Hematopoietic multipotent progenitor cell treated with erythropoietin and hydrocortisone succinate and interleukin-3 and kit ligand, for 4 days (in vitro differentiated cells): ENCODE data around the gene ACSM5.
"Not testable (repeated sequence)": the region's sequence is repeated elsewhere in the genome, so short reads cannot be mapped to it uniquely, and the experiment has no call there.

ENCODE experiments used
- DNase-seq: peaks from one replicate; pipeline ENCODE4 v3.0.0-alpha.2; 2015

Gene ACSM5

GRCh38 chr16:20399185-20399584 is 10.1 kb upstream of the ACSM5 start:
- DNase-seq = no peak

DNA sequence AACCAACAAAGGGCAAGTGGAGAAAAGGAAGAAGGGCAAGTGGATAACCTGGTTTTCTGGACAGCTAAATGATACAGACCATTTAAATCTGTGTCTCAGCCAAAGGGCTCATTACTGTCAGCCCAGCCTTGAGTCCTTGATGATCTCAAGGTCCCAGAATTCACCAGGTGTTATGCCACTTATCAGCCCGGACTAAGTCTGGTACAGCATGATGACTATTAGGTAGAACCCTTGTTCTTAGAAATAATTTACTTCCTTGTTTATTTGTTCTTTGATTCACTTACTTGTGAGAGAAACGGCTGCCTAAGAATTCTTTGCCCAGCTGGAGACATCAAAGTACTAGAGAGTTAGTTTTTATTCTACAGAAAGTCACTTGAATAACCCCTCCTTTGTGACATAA is 8.3 kb upstream of the ACSM5 start:
- DNase-seq = no peak

DNA sequence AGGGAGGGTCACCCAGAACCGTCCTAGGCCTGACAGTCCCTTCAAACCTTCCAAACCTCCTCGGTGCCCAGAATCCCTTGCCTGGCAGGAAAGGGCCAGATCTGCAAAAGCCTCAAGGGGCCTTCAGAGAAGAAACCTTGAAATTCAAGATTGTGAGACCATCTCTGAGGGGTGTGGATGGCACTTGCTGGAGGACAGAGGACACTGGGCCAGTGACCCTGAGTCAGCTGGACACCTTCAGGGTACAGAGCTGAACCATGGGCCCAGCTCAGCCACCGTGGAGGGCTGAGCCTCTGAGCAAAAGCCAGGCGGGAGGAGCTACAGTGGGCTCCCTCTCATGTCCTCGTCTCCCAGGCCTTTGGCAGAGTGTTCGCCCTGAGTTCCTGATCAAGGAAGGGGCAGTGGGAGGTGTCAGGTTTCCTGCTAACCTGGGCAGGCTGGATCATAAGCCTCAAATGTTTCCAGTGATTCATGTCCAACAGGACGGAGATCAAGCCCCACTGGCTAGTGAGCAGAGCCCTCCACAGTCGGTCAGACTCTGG is 7.8 kb upstream of the ACSM5 start:
- DNase-seq = no peak

GRCh38 chr16:20402651-20403050 is 6.7 kb upstream of the ACSM5 start:
- DNase-seq = no peak

GRCh38 chr16:20404637-20405036 is 4.7 kb upstream of the ACSM5 start, which contains the start of gene PDILT:
PDILT (minus strand) TSS chr16:20404737; CDS start chr16:20399300, 5,437 bp downstream.
- no peak for DNase-seq

- no peak for DNase-seq
These were observed 888 bp downstream of the ACSM5 start for GRCh38 chr16:20410121-20410723.

- no peak for DNase-seq
These were observed 1.7 kb downstream of the ACSM5 start for GRCh38 chr16:20411055-20411454.

DNA sequence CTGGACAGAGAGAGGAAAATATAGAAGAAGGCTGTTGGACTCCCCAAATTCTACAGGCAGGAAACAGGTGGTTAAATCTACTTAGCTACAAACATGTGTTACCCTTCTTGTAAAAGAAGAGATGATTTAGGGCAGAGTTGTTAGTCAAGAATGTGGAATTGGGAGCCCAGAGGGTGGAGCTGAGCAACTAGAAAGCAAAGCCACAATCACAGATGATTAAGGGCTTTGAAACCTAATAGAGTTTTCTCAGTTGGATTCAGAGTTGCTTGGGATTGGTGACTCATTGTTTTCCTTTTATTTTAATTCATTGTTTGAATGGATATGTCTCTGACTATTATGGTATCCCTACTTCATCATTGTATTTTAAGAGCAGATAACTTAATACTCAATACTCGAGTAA is 6.2 kb downstream of the ACSM5 start:
- DNase-seq = no peak

GRCh38 chr16:20419093-20419492 is 9.8 kb downstream of the ACSM5 start:
- DNase-seq = not testable (repeated sequence)

GRCh38 chr16:20421748-20422147 is 12.4 kb downstream of the ACSM5 start:
- not testable (repeated sequence) for DNase-seq

DNA sequence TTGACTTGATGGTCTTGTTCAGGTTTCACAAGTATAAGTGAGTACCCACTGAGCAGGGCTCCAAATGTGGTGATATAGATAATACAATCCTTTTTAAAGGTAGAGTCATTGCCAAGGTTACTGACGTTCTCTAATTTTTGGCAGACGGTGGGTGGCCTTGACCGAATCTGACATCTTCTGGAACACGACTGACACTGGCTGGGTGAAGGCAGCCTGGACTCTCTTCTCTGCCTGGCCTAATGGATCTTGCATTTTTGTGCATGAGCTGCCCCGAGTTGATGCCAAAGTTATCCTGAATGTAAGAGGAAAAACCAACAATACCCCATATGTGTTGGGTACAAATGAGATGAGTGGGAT is 14.4 kb downstream of the ACSM5 start:
- not testable (repeated sequence) for DNase-seq

- DNase-seq = no peak
These were observed 15.0 kb downstream of the ACSM5 start for GRCh38 chr16:20424129-20424866.

DNA sequence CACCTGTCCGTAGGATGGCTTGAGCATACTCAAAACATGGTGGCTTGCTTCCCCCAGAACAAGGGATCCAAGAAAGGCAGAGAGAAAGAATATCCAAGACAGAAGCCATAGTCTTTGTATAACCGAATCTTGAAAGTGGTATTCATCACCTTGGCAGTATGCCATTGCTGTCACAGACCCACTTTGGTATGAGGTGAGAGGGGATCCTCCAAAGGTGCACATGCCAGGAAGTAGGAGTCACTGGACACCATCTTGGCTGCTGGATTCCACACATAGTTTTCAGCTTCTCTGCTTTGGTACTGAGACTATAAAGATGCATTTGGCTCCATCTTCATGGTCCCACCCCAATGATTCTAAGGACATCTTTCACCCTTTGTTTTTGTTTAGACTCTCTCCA is 18.1 kb downstream of the ACSM5 start:
- not testable (repeated sequence) for DNase-seq

GRCh38 chr16:20429499-20429898 is 20.2 kb downstream of the ACSM5 start:
- DNase-seq = not testable (repeated sequence)

DNA sequence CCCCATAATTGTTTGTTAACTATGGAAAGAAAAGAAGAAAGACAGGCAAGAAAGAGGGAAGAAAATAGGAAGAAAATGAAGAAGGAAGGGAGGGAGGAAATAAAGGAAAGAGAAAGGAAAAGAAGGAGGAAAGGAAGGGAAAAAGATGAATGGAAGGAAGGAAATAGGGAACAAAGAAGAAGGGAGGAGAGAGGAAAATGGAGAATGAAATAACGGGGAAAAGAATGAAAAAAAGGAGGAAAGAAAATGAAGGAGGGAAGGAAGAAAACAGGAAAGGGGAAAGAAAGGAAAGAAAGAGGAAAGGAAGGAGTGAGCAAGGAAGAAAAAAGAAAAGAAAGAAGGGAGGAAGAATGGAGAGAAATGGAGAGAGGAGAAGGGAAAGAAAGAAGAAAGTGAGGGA is 21.1 kb downstream of the ACSM5 start:
- not testable (repeated sequence) for DNase-seq

- no peak for DNase-seq
These were observed 21.6 kb downstream of the ACSM5 start for GRCh38 chr16:20430948-20431347.

DNA sequence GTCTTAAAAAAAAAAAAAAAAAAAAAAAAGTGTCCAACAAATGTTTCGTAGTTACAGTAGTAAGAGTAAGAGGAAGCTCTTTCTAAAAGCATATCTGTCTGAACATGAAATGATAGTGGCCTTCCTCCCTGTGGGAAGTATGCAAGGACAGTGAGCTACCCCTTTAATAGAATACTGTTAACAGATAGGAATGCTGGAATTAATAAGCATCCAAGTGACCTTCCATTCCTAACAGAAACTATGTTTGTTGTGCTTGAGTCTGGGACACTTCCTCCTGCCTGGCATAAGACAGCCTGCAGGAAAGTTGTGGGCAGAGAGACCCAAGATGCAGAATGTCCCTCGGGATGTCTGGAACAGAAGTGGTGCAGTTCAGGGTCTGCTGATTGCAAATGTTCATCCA is 29.6 kb downstream of the ACSM5 start:
- not testable (repeated sequence) for DNase-seq

DNA sequence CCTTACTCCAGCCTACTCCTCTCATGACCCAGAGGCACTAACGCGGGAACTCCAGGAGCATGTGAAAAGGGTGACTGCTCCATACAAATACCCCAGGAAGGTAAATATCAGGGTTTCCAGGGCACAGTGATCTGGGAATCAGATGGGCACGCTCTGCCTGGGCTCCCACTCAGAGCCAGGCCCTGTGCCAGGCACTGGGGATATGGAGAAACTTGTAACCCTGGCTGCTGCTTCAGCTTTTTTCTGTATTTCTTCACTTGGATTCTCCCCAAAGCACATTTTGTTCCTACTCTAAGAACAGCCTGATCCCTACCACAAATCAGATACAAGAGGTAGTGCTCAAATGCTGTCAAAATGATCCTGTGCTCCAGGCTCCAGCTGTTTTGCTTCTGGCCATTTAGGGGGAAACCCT is 30.5 kb downstream of the ACSM5 start:
- DNase-seq = not testable (repeated sequence)

DNA sequence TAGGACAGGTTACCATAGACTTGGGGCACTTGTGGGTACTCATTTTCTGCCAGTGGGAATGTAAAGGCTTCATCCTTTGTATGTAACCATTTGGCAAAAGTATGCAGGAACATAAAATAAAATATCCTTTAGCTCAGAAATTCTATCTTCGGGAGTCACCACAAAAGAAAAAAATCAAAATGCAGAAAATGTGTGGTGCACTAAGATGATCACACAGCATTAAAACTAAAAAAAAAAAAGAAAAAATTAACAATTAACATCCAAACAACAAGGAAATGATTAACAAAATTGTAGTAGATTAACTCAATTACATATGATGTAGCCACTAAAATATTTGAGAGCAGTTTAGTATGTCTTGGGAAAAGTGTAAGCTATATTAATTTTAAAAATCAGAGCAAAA is 31.4 kb downstream of the ACSM5 start:
- not testable (repeated sequence) for DNase-seq

- no peak for DNase-seq
These were observed 31.9 kb downstream of the ACSM5 start for GRCh38 chr16:20441191-20441590.

- not testable (repeated sequence) for DNase-seq
These were observed 32.5 kb downstream of the ACSM5 start for GRCh38 chr16:20441859-20442258.

DNA sequence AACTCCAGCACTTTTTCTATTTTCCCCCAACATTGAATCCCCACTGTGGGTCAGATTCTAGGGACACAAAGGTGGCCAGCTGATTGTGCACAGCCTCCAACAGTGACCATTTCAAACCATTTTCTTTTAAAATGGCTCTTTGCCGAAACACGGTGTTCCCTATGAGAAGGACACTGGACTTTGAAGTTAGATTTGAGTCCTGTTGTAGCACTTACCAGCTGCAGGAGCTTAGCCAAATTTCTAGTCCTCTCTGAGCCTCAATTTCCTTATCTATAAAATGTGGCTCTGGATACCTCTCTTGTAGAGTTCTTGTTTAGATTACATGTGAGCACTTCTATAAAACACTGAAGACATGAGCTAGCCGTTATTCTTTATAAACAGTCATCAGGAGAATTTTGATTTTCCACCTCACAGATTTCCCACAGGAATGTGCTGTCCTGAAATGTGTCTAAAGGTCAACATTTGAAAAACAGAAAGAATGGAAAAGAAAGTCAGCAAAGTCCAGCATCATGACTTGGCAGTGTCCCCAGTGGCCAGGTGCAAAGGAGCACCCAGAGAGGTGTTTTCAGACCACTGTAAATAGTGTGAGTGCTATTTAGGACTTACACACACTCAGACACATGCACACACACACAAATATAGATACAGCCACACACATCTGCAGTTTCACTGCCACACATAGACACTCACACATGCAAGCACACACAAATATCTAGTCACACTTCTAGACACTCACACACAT is 37.5 kb downstream of the ACSM5 start:
- not testable (repeated sequence) for DNase-seq

DNA sequence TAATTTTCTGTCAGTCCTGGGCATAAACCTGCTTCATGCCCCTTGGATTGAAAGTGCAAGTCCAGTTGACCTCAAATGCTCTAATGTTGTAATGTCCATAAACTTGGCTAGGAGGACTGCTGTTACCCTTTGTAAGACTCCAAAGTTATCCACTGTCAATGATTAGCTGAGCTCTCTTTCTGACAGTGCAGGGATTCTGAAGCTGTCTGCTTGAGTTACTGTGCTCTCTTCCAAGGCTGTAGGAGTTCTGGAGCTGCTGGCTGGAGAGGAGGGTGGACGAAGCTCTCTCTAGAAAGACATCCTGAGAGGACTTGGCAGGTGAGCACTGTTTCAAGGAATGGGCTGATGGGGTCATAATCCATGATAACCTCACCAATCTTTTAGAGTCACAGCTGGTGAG is 42.0 kb downstream of the ACSM5 start, which contains the start of gene ACSM2A:
Gene ACSM2A, plus strand, starts transcription at position 158 of the 400 bp plus-strand sequence. CDS start 8,594 bp downstream, outside the sequence.
- not testable (repeated sequence) for DNase-seq
